ENCODE results near the gene DENND1A.
"Not testable (repeated sequence)": the region's sequence is repeated elsewhere in the genome, so short reads cannot be mapped to it uniquely, and the experiment has no call there.

Gene DENND1A

GRCh38 chr9:123922431-123922830, 7.5 kb downstream of the DENND1A start:
- peaks cover 2% of the 10 kb centered on the region for H3K27me3 Mint-ChIP-seq (ENCODE audit: low read depth, poor library complexity)
- H3K4me3 Mint-ChIP-seq, result no peak overlapping the region
- DNase-seq, result no peak
- peaks cover 29% of the 10 kb centered on the region for H3K9me3 Mint-ChIP-seq
- H3K27ac Mint-ChIP-seq, result no peak overlapping the region
- peaks cover 18% of the 10 kb centered on the region for H3K4me1 Mint-ChIP-seq
- TF ChIP-seq CTCF (IDR thresholded peaks at IDR 0.05), result no peak
- peaks cover 47% of the 10 kb centered on the region for H3K36me3 Mint-ChIP-seq (ENCODE audit: low read depth)

GRCh38 chr9:123914517-123915196, 15.3 kb downstream of the DENND1A start:
- no peak for TF ChIP-seq CTCF (IDR thresholded peaks at IDR 0.05)
- no peak overlapping the region for H3K4me3 Mint-ChIP-seq

GRCh38 chr9:123912167-123912897, 17.6 kb downstream of the DENND1A start:
- DNase-seq, result no peak
- Mint-ChIP-seq H3K36me3 (ENCODE audit: low read depth) (peaks cover 54% of the 10 kb centered on the region), H3K4me1 (peaks cover 9% of the 10 kb centered on the region), H3K27ac (peak overlapping the region; percentile 43), H3K9me3 (peaks cover 36% of the 10 kb centered on the region), H3K27me3 (ENCODE audit: low read depth, poor library complexity) (peaks cover 2% of the 10 kb centered on the region), H3K4me3 (no peak overlapping the region)
- no peak for TF ChIP-seq CTCF (IDR thresholded peaks at IDR 0.05)

More at GRCh38 chr9:123914517-123915196, 15.3 kb downstream of the DENND1A start:
- peaks cover 62% of the 10 kb centered on the region for H3K36me3 Mint-ChIP-seq (ENCODE audit: low read depth)
- no peak for DNase-seq
- H3K9me3 Mint-ChIP-seq, result peaks cover 37% of the 10 kb centered on the region
- H3K4me1 Mint-ChIP-seq, result peaks cover 9% of the 10 kb centered on the region
- peaks cover 2% of the 10 kb centered on the region for H3K27me3 Mint-ChIP-seq (ENCODE audit: low read depth, poor library complexity)
- H3K27ac Mint-ChIP-seq, result no peak overlapping the region

GRCh38 chr9:123911024-123911423, 18.9 kb downstream of the DENND1A start:
- peaks cover 38% of the 10 kb centered on the region for H3K9me3 Mint-ChIP-seq
- no peak overlapping the region for H3K4me3 Mint-ChIP-seq
- H3K27ac Mint-ChIP-seq, result peak overlapping the region; percentile 10
- peaks cover 2% of the 10 kb centered on the region for H3K27me3 Mint-ChIP-seq (ENCODE audit: low read depth, poor library complexity)
- peaks cover 9% of the 10 kb centered on the region for H3K4me1 Mint-ChIP-seq
- TF ChIP-seq CTCF (IDR thresholded peaks at IDR 0.05), result no peak
- DNase-seq, result no peak
- peaks cover 48% of the 10 kb centered on the region for H3K36me3 Mint-ChIP-seq (ENCODE audit: low read depth)

- peaks cover 42% of the 10 kb centered on the region for H3K36me3 Mint-ChIP-seq (ENCODE audit: low read depth)
- H3K27me3 Mint-ChIP-seq (ENCODE audit: low read depth, poor library complexity); H3K4me3 Mint-ChIP-seq; H3K27ac Mint-ChIP-seq; H3K4me1 Mint-ChIP-seq; DNase-seq: not testable (repeated sequence)
- H3K9me3 Mint-ChIP-seq, result peaks cover 48% of the 10 kb centered on the region
Observed at GRCh38 chr9:123909192-123909591, 20.7 kb downstream of the DENND1A start.

- not testable (repeated sequence) for H3K27me3 Mint-ChIP-seq (ENCODE audit: low read depth, poor library complexity); DNase-seq; H3K27ac Mint-ChIP-seq; H3K4me3 Mint-ChIP-seq; H3K4me1 Mint-ChIP-seq
- Mint-ChIP-seq H3K9me3 (peaks cover 44% of the 10 kb centered on the region), H3K36me3 (ENCODE audit: low read depth) (peaks cover 37% of the 10 kb centered on the region)
Observed at GRCh38 chr9:123903550-123903949, 26.4 kb downstream of the DENND1A start.
